ENCODE results near the gene C1orf167.

Gene C1orf167

DNA sequence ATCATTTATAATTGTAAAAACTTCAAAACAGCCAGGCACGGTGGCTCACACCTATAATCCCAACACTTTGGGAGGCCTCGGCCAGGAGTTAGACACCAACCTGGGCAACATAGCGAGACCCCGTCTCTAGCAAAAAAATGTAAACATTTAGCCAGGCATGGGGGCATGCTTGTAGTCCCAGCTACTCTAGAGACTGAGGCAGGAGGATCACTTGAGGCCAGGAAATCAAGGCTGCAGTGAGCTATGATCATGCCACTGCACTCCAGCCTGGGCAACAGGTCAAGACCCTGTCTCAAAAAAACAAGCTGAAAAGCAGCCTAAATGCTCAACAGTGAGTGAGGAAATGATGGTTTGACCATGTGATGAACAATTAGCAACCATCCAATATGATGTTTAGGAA, 7.3 kb downstream of the C1orf167 start:
- H2BK12ac ChIP-seq (ENCODE audit: low read length), result no peak overlapping the region

GRCh38 chr1:11770011-11770410, 8.0 kb downstream of the C1orf167 start:
- peaks cover 0 to 24% (median 0%) of the 10 kb centered on the region in 3 experiments for H3K27me3 ChIP-seq (ENCODE audit: control insufficient read depth in 3 of 3, insufficient read depth in 3 of 3, low read depth in 1 of 3, low read length in 3 of 3)

More for the DNA sequence above, 7.3 kb downstream of the C1orf167 start:
- Histone ChIP-seq H3K9me3 (replicated peaks in 1 of 2; ENCODE audit: control insufficient read depth in 2 of 2, insufficient read depth in 1 of 2, low read depth in 1 of 2, low read length in 2 of 2) (no peaks in the 10 kb centered on the region), H3K36me3 (replicated peaks in 1 of 2; ENCODE audit: control insufficient read depth in 2 of 2, insufficient read depth in 2 of 2, low read length in 2 of 2) (no peaks in the 10 kb centered on the region), H3K4ac (ENCODE audit: low read length) (no peak overlapping the region), H2AFZ (ENCODE audit: low read length) (no peak overlapping the region), H2BK120ac (ENCODE audit: low read depth, low read length) (no peak overlapping the region), H3K9ac (ENCODE audit: low read depth, low read length, poor library complexity) (no peak overlapping the region), H3K27me3 (ENCODE audit: control insufficient read depth in 3 of 3, insufficient read depth in 3 of 3, low read depth in 1 of 3, low read length in 3 of 3) (peaks cover 0 to 28% (median 0%) of the 10 kb centered on the region in 3 experiments), H3K23ac (ENCODE audit: low read depth, low read length, poor library complexity) (no peak overlapping the region), H4K91ac (ENCODE audit: low read depth, low read length, poor library complexity) (no peak overlapping the region), H3K27ac (replicated peaks; ENCODE audit: low read length) (no peak overlapping the region), H2BK5ac (ENCODE audit: low read length) (no peak overlapping the region), H3K79me1 (ENCODE audit: low read depth, low read length) (no peaks in the 10 kb centered on the region), H3K4me3 (ENCODE audit: low read length in 2 of 2) (no peak overlapping the region), H3K18ac (ENCODE audit: low read length) (no peak overlapping the region), H3K14ac (ENCODE audit: low read length) (no peak overlapping the region), H3K4me2 (ENCODE audit: insufficient read depth, low read length, poor library complexity, severe bottlenecking) (no peak overlapping the region), H2AK5ac (ENCODE audit: low read depth, low read length) (no peak overlapping the region), H2BK15ac (ENCODE audit: low read length) (no peak overlapping the region), H3K4me1 (ENCODE audit: control insufficient read depth in 2 of 2, insufficient read depth in 1 of 2, low read depth in 1 of 2, low read length in 2 of 2) (no peaks in the 10 kb centered on the region), H4K8ac (ENCODE audit: low read depth, low read length) (no peak overlapping the region)
- DNase-seq (ENCODE audit: low spot score), result no peak
- WGBS, 2 donors (ENCODE audit: extremely low coverage in 2 of 2, insufficient read length in 2 of 2, insufficient replicate concordance in 1 of 2), result no CpG with 5 or more reads among the region's 4 CpGs

DNA sequence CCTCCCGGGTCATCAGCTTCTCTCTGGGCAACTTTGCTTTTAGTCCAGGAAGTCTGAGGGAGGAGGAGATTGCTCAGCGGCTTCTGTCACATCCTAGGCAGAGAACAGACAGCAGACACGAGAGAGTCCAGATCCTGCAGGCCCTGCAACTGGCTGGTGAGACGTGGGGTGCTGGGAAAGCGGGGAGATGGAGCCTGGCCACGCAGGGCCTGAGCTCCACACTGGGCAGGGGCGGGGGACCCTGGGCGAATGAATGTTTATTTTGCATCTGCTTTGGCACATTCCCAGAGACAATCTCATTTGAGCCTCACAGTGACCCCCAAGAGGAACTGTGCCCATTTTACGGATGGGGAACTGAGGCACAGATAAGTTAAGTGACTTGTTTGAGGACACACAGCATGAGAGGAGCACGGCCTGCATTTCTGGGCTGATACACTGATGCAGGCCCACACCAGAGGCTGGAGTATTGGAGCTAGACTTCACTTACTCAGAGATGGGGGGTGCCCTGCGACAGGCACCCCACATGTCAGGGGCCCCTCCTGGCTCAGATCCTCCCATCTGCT, 9.6 kb downstream of the C1orf167 start:
- Histone ChIP-seq H2BK120ac (ENCODE audit: low read depth, low read length) (no peak overlapping the region), H3K14ac (ENCODE audit: low read length) (no peak overlapping the region), H3K18ac (ENCODE audit: low read length) (peak overlapping the region; percentile 15), H3K27ac (replicated peaks; ENCODE audit: low read length) (no peak overlapping the region), H3K79me1 (ENCODE audit: low read depth, low read length) (no peaks in the 10 kb centered on the region), H3K4me1 (ENCODE audit: control insufficient read depth in 2 of 2, insufficient read depth in 1 of 2, low read depth in 1 of 2, low read length in 2 of 2) (no peaks in the 10 kb centered on the region), H3K23ac (ENCODE audit: low read depth, low read length, poor library complexity) (no peak overlapping the region), H3K4ac (ENCODE audit: low read length) (no peak overlapping the region), H3K36me3 (replicated peaks in 1 of 2; ENCODE audit: control insufficient read depth in 2 of 2, insufficient read depth in 2 of 2, low read length in 2 of 2) (no peaks in the 10 kb centered on the region), H3K9ac (ENCODE audit: low read depth, low read length, poor library complexity) (no peak overlapping the region), H4K8ac (ENCODE audit: low read depth, low read length) (no peak overlapping the region), H2BK12ac (ENCODE audit: low read length) (no peak overlapping the region), H2BK5ac (ENCODE audit: low read length) (no peak overlapping the region), H2AK5ac (ENCODE audit: low read depth, low read length) (peak overlapping the region; percentile 23), H2AFZ (ENCODE audit: low read length) (no peak overlapping the region), H3K4me3 (ENCODE audit: low read length in 2 of 2) (peak overlapping the region in 1 of 2 donors; percentile 18), H4K91ac (ENCODE audit: low read depth, low read length, poor library complexity) (no peak overlapping the region), H3K9me3 (replicated peaks in 1 of 2; ENCODE audit: control insufficient read depth in 2 of 2, insufficient read depth in 1 of 2, low read depth in 1 of 2, low read length in 2 of 2) (no peaks in the 10 kb centered on the region), H2BK15ac (ENCODE audit: low read length) (no peak overlapping the region), H3K27me3 (ENCODE audit: control insufficient read depth in 3 of 3, insufficient read depth in 3 of 3, low read depth in 1 of 3, low read length in 3 of 3) (peaks cover 0 to 22% (median 0%) of the 10 kb centered on the region in 3 experiments), H3K4me2 (ENCODE audit: insufficient read depth, low read length, poor library complexity, severe bottlenecking) (no peak overlapping the region)
- WGBS, 2 donors (ENCODE audit: extremely low coverage in 2 of 2, insufficient read length in 2 of 2, insufficient replicate concordance in 1 of 2), result no CpG with 5 or more reads among the region's 11 CpGs
- no peak for DNase-seq (ENCODE audit: low spot score)

More at GRCh38 chr1:11770011-11770410, 8.0 kb downstream of the C1orf167 start:
- no peak overlapping the region for H3K4ac ChIP-seq (ENCODE audit: low read length)
- H2BK15ac ChIP-seq (ENCODE audit: low read length), result no peak overlapping the region
- H2BK120ac ChIP-seq (ENCODE audit: low read depth, low read length), result no peak overlapping the region
- no peak overlapping the region for H2AK5ac ChIP-seq (ENCODE audit: low read depth, low read length)
- H2BK12ac ChIP-seq (ENCODE audit: low read length), result no peak overlapping the region
- no peak overlapping the region for H3K4me3 ChIP-seq (ENCODE audit: low read length in 2 of 2)
- no peak overlapping the region for H3K27ac ChIP-seq (replicated peaks; ENCODE audit: low read length)
- H3K36me3 ChIP-seq (replicated peaks in 1 of 2; ENCODE audit: control insufficient read depth in 2 of 2, insufficient read depth in 2 of 2, low read length in 2 of 2), result no peaks in the 10 kb centered on the region
- no peaks in the 10 kb centered on the region for H3K9me3 ChIP-seq (replicated peaks in 1 of 2; ENCODE audit: control insufficient read depth in 2 of 2, insufficient read depth in 1 of 2, low read depth in 1 of 2, low read length in 2 of 2)
- H3K4me1 ChIP-seq (ENCODE audit: control insufficient read depth in 2 of 2, insufficient read depth in 1 of 2, low read depth in 1 of 2, low read length in 2 of 2), result no peaks in the 10 kb centered on the region
- no peaks in the 10 kb centered on the region for H3K79me1 ChIP-seq (ENCODE audit: low read depth, low read length)
- H3K23ac ChIP-seq (ENCODE audit: low read depth, low read length, poor library complexity), result no peak overlapping the region
- no peak overlapping the region for H2AFZ ChIP-seq (ENCODE audit: low read length)
- no peak overlapping the region for H2BK5ac ChIP-seq (ENCODE audit: low read length)
- no peak overlapping the region for H3K9ac ChIP-seq (ENCODE audit: low read depth, low read length, poor library complexity)
- H3K14ac ChIP-seq (ENCODE audit: low read length), result no peak overlapping the region
- no peak overlapping the region for H4K8ac ChIP-seq (ENCODE audit: low read depth, low read length)
- H3K18ac ChIP-seq (ENCODE audit: low read length), result no peak overlapping the region
- H4K91ac ChIP-seq (ENCODE audit: low read depth, low read length, poor library complexity), result no peak overlapping the region
- H3K4me2 ChIP-seq (ENCODE audit: insufficient read depth, low read length, poor library complexity, severe bottlenecking), result no peak overlapping the region
- DNase-seq (ENCODE audit: low spot score), result no peak

- H3K9me3 ChIP-seq (replicated peaks in 1 of 2; ENCODE audit: control insufficient read depth in 2 of 2, insufficient read depth in 1 of 2, low read depth in 1 of 2, low read length in 2 of 2), result no peaks in the 10 kb centered on the region
- H3K27ac ChIP-seq (replicated peaks; ENCODE audit: low read length), result no peak overlapping the region
- no peak for DNase-seq (ENCODE audit: low spot score)
- H3K18ac ChIP-seq (ENCODE audit: low read length), result peak overlapping the region; percentile 52
- no peak overlapping the region for H3K23ac ChIP-seq (ENCODE audit: low read depth, low read length, poor library complexity)
- H2BK15ac ChIP-seq (ENCODE audit: low read length), result no peak overlapping the region
- H2BK12ac ChIP-seq (ENCODE audit: low read length), result no peak overlapping the region
- H3K27me3 ChIP-seq (ENCODE audit: control insufficient read depth in 3 of 3, insufficient read depth in 3 of 3, low read depth in 1 of 3, low read length in 3 of 3), result peaks cover 0 to 17% (median 0%) of the 10 kb centered on the region in 3 experiments
- H3K36me3 ChIP-seq (replicated peaks in 1 of 2; ENCODE audit: control insufficient read depth in 2 of 2, insufficient read depth in 2 of 2, low read length in 2 of 2), result no peaks in the 10 kb centered on the region
- H3K4me2 ChIP-seq (ENCODE audit: insufficient read depth, low read length, poor library complexity, severe bottlenecking), result no peak overlapping the region
- H3K4me1 ChIP-seq (ENCODE audit: control insufficient read depth in 2 of 2, insufficient read depth in 1 of 2, low read depth in 1 of 2, low read length in 2 of 2), result no peaks in the 10 kb centered on the region
- peak overlapping the region; percentile 53 for H2AFZ ChIP-seq (ENCODE audit: low read length)
- no peak overlapping the region for H3K4ac ChIP-seq (ENCODE audit: low read length)
- no peak overlapping the region for H2BK5ac ChIP-seq (ENCODE audit: low read length)
- H3K14ac ChIP-seq (ENCODE audit: low read length), result no peak overlapping the region
- no peak overlapping the region for H3K9ac ChIP-seq (ENCODE audit: low read depth, low read length, poor library complexity)
- WGBS, 2 donors (ENCODE audit: extremely low coverage in 2 of 2, insufficient read length in 2 of 2, insufficient replicate concordance in 1 of 2), result no CpG with 5 or more reads among the region's 5 CpGs
- no peak overlapping the region for H4K91ac ChIP-seq (ENCODE audit: low read depth, low read length, poor library complexity)
- H3K79me1 ChIP-seq (ENCODE audit: low read depth, low read length), result no peaks in the 10 kb centered on the region
- no peak overlapping the region for H4K8ac ChIP-seq (ENCODE audit: low read depth, low read length)
- no peak overlapping the region for H3K4me3 ChIP-seq (ENCODE audit: low read length in 2 of 2)
- H2AK5ac ChIP-seq (ENCODE audit: low read depth, low read length), result no peak overlapping the region
- no peak overlapping the region for H2BK120ac ChIP-seq (ENCODE audit: low read depth, low read length)
These were observed 10.5 kb downstream of the C1orf167 start for GRCh38 chr1:11772458-11772857.

Data from neuronal stem cell (in vitro differentiated cells).